ENCODE measurements around the gene TUBA1B. TPM values are rescaled to one million over a fixed set of nuclear protein-coding genes. Genes with fewer than 3 reads are reported as not detected.

TUBA1B gene
- total RNA-seq, 1 donor from 2014 or later = 2,741 TPM

DNA sequence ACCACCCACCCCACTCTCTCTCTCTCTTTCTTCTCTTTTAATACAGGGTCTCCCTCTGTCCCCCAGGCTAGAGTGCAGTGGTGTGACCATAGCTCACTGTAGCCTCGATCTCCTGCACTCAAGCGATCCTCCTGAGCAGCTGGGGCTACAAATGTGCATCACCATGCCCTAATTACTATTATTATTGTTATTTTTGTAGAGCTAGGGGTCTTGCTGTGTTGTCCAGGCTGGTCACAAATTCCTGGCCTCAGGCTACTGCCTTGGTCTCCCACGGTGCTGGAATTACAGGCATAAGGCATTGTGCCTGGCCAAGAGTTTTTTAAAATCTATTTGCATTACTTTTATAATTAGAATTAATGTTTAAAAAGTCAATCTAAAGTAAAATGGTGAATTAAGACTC, 23.0 kb upstream of the TUBA1B start:
- Mint-ChIP-seq H3K4me3 (no peak overlapping the region), H3K36me3 (peaks cover 3% of the 10 kb centered on the region), H3K27me3 (ENCODE audit: insufficient read depth, low read depth) (no peaks in the 10 kb centered on the region), H3K27ac (no peak overlapping the region), H3K4me1 (no peaks in the 10 kb centered on the region), H3K9me3 (no peaks in the 10 kb centered on the region)
- no peak overlapping the region for H2AFZ ChIP-seq (replicated peaks)
- H3K4me2 ChIP-seq = no peak overlapping the region
- DNase-seq (ENCODE audit: low spot score) = no peak
- TF ChIP-seq EZH2phosphoT487 (IDR thresholded peaks at IDR 0.05) (no peak), CTCF (IDR thresholded peaks at IDR 0.05) (no peak), EZH2 (IDR thresholded peaks at IDR 0.05) (no peak)
- no peaks in the 10 kb centered on the region for H3K4me1 ChIP-seq
- no peak overlapping the region for H3K4me3 ChIP-seq
- H4K20me1 ChIP-seq (ENCODE audit: low read depth) = no peaks in the 10 kb centered on the region
- H3K27me3 ChIP-seq = no peaks in the 10 kb centered on the region
- no peaks in the 10 kb centered on the region for H3K36me3 ChIP-seq
- no peak overlapping the region for H3K9ac ChIP-seq
- H3K79me2 ChIP-seq (ENCODE audit: low read depth) = no peaks in the 10 kb centered on the region
- no peaks in the 10 kb centered on the region for H3F3A ChIP-seq (ENCODE audit: low read depth)
- H3K27ac ChIP-seq = no peak overlapping the region
- no peaks in the 10 kb centered on the region for H3K9me3 ChIP-seq (ENCODE audit: low read depth)

GRCh38 chr12:49147384-49147783, 16.2 kb upstream of the TUBA1B start:
- Histone ChIP-seq H3K27ac (no peak overlapping the region), H2AFZ (replicated peaks) (no peak overlapping the region), H3K79me2 (ENCODE audit: low read depth) (no peaks in the 10 kb centered on the region), H4K20me1 (ENCODE audit: low read depth) (no peaks in the 10 kb centered on the region), H3K27me3 (no peaks in the 10 kb centered on the region), H3F3A (ENCODE audit: low read depth) (no peaks in the 10 kb centered on the region), H3K36me3 (no peaks in the 10 kb centered on the region), H3K4me2 (no peak overlapping the region), H3K4me3 (no peak overlapping the region), H3K9ac (no peak overlapping the region), H3K9me3 (ENCODE audit: low read depth) (no peaks in the 10 kb centered on the region), H3K4me1 (no peaks in the 10 kb centered on the region)
- TF ChIP-seq EZH2 (IDR thresholded peaks at IDR 0.05) (no peak), CTCF (IDR thresholded peaks at IDR 0.05) (no peak), EZH2phosphoT487 (IDR thresholded peaks at IDR 0.05) (no peak)
- H3K4me1 Mint-ChIP-seq = no peaks in the 10 kb centered on the region
- no peak overlapping the region for H3K27ac Mint-ChIP-seq
- H3K4me3 Mint-ChIP-seq = no peak overlapping the region
- H3K36me3 Mint-ChIP-seq = peaks cover 3% of the 10 kb centered on the region
- H3K27me3 Mint-ChIP-seq (ENCODE audit: insufficient read depth, low read depth) = peaks cover 2% of the 10 kb centered on the region
- no peak for DNase-seq (ENCODE audit: low spot score)
- H3K9me3 Mint-ChIP-seq = no peaks in the 10 kb centered on the region

DNA sequence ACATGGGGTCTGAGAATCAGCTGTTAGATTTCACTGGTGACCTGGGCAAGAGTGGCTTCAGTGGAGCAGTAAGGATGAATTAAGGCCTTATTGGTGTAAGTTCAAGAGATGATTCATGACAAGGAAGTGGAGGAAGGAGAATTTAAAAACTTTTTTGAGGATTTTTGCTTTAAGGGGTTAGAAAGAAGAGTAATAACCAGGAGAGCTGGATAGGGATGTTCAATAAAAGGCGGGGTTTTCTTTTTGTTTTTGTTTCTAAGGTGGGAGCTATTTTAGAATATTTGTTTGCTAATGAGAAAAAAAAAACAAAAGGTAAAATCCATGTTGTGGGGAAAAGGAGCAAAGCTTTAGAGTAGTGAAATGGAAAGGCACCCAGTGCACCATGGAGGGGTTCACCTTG, 15.2 kb upstream of the TUBA1B start:
- H3K4me1 Mint-ChIP-seq = no peaks in the 10 kb centered on the region
- H3K27ac Mint-ChIP-seq = no peak overlapping the region
- peaks cover 3% of the 10 kb centered on the region for H3K36me3 Mint-ChIP-seq
- Histone ChIP-seq H2AFZ (replicated peaks) (no peak overlapping the region), H3F3A (ENCODE audit: low read depth) (no peaks in the 10 kb centered on the region), H3K79me2 (ENCODE audit: low read depth) (no peaks in the 10 kb centered on the region), H3K9ac (no peak overlapping the region), H4K20me1 (ENCODE audit: low read depth) (no peaks in the 10 kb centered on the region), H3K9me3 (ENCODE audit: low read depth) (no peaks in the 10 kb centered on the region), H3K4me2 (no peak overlapping the region), H3K4me3 (no peak overlapping the region), H3K27me3 (no peaks in the 10 kb centered on the region), H3K36me3 (no peaks in the 10 kb centered on the region), H3K27ac (no peak overlapping the region), H3K4me1 (no peaks in the 10 kb centered on the region)
- no peak for DNase-seq (ENCODE audit: low spot score)
- no peaks in the 10 kb centered on the region for H3K9me3 Mint-ChIP-seq
- H3K27me3 Mint-ChIP-seq (ENCODE audit: insufficient read depth, low read depth) = peaks cover 2% of the 10 kb centered on the region
- H3K4me3 Mint-ChIP-seq = no peak overlapping the region
- no peak for TF ChIP-seq CTCF (IDR thresholded peaks at IDR 0.05)
- TF ChIP-seq EZH2 (IDR thresholded peaks at IDR 0.05) = no peak
- no peak for TF ChIP-seq EZH2phosphoT487 (IDR thresholded peaks at IDR 0.05)

Data from neural progenitor cell (in vitro differentiated cells).